Pancreas (tissue), 10 donors: ENCODE data around the gene FYB1. TPM values are rescaled to one million over a fixed set of nuclear protein-coding genes. Genes with fewer than 3 reads are reported as not detected.

Experiments
- ATAC-seq, 4 donors: fragments of 200-7000 bp; cut with Tn5 transposase; one replicate each; pipeline versions ENCODE4 v1.8.0 to v1.9.1; 2020; ENCODE audit warnings: mild to moderate bottlenecking in 4 of 4, moderate library complexity in 4 of 4
- DNase-seq, 6 donors: peaks; one replicate each; pipeline ENCODE4 v3.0.0-alpha.2; 2020
- FAIRE-seq: peaks from 2 replicates; lab custom pipeline; 2012; peaks lifted over from hg19 to GRCh38; lab: Jason Lieb, UNC
- H3K27ac ChIP-seq, 4 donors: fragments of 200-600 bp; sonication (generic); 1 replicate in 3 of 4; 2 replicates in 1 of 4; pipeline versions ENCODE4 v1.5.0 to v1.8.0; 2020
- H3K27me3 ChIP-seq, 4 donors: fragments of 200-600 bp; one replicate each; pipeline ENCODE4 v1.8.0; 2021
- H3K36me3 ChIP-seq, 3 donors: fragments of 200-600 bp; sonication (generic) in 1 of 3; one replicate each; pipeline versions ENCODE4 v1.5.0 to v1.8.0; 2020 to 2021
- H3K4me1 ChIP-seq, 3 donors: fragments of 200-600 bp; one replicate each; pipeline ENCODE4 v1.8.0; 2021
- H3K4me3 ChIP-seq, 4 donors: fragments of 200-600 bp; sonication (generic) in 2 of 4; one replicate each; pipeline versions ENCODE4 v1.5.0 to v1.8.0; 2020 to 2021
- H3K9me3 ChIP-seq, 4 donors: fragments of 200-600 bp; one replicate each; pipeline ENCODE4 v1.8.0; 2021
- WGBS, 2 donors: extraction: QIAGEN DNeasy Blood & Tissue Kit; methylation state at CpG; one replicate each; pipeline ENCODE4 v1.1.7; 2013; 5-methylcytosine and 5-hydroxymethylcytosine counted together
- intact Hi-C, 3 donors: fragments of 100-400 bp; cut with DNase I; formaldehyde crosslinking; loops; one replicate each; pipeline versions ENCODE4 v1.11.1 to v1.14.2; 2022
- polyA plus RNA-seq, 2 donors: library from polyadenylated mRNA; stranded (reverse); fragments of 200-250 nt; gene quantifications; one replicate each; pipeline ENCODE4 v1.2.3, GENCODE V29; 2013
- total RNA-seq, 6 donors: library from RNA; stranded (reverse); fragmentation: NEBNext Ultra II Directional in 4 of 6; extraction: Animal tissue kit (Norgen Biotek cat#: 25700) in 4 of 6; gene quantifications; one replicate each; pipeline versions ENCODE4 v1.2.1 to v1.2.4, GENCODE V29; 2021 to 2023
- TF ChIP-seq, protein P1 (sequence below), 4 donors: fragments of 200-600 bp; sonication (generic) in 3 of 4; IDR thresholded peaks; one replicate each; pipeline versions ENCODE4 v1.5.0 to v1.8.0; 2021; ENCODE audit warnings: antibody characterized with exemption in 4 of 4
- donor health status: healthy with polysubstance abuse.
- donor health status: DM: no; HTN: no; CAD: no; lungs with moderate emphysema.
- donor health status: DM: no; HTN: no; CAD: no.
- donor health status: control.
- donor health status: control.
- donor health status: Bipolar disorder and iron deficiency.
- donor health status: DM: yes; HTN: yes; CAD: no.
- donor health status: DM: no; HTN: no; CAD: no.
- donor health status: DM: no; HTN: no; CAD: no.
- donor health status: DM: yes; HTN: yes; CAD: no.

FYB1 gene
- total and polyA plus RNA-seq, 8 donors, result 0.49 to 16.9 (median 1.6) TPM

DNA sequence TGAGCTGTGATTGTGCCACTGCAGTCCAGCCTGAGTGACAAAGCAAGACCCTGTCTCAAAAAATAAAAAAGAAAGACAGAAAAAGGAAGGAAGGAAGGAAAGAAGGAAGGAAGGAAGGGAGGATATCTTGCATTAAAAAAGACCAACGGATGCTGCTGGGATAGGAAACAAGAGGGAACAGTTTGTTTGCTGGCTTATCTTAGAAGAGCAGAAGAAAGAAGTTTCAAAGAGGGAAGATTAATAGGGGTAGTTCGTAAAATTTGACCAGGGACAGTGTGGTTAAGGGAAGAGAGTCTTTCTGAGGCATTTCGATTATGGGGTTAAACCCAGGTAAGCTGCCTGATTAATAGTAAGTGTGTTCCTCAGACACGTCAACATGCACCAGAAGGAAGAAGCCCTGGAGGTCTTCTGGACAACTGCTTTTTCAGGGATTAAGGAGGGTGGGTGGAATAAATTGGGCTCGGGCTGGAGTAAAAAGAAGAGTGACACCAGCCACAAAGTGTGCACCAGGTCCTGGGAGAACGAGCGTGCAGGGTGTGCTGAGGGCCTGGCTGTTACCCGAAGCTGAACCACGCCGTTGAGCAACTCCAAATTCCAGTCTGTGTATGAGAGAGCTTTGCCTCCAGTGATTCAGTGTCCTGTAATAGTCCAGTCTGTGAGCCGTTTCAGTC is 24.8 kb downstream of the FYB1 start:
- DNase-seq (no peak), ATAC-seq (no peak), FAIRE-seq (no peak)
- H3K36me3 ChIP-seq, result no peaks in the 10 kb centered on the region
- peaks cover 0 to 3% (median 0%) of the 10 kb centered on the region in 3 donors for H3K4me1 ChIP-seq
- H3K4me3 ChIP-seq, result no peak overlapping the region
- H3K27me3 ChIP-seq, result no peaks in the 10 kb centered on the region
- no peak overlapping the region for H3K27ac ChIP-seq
- intact Hi-C loops, result no loop called here
- TF ChIP-seq, protein P1, sequence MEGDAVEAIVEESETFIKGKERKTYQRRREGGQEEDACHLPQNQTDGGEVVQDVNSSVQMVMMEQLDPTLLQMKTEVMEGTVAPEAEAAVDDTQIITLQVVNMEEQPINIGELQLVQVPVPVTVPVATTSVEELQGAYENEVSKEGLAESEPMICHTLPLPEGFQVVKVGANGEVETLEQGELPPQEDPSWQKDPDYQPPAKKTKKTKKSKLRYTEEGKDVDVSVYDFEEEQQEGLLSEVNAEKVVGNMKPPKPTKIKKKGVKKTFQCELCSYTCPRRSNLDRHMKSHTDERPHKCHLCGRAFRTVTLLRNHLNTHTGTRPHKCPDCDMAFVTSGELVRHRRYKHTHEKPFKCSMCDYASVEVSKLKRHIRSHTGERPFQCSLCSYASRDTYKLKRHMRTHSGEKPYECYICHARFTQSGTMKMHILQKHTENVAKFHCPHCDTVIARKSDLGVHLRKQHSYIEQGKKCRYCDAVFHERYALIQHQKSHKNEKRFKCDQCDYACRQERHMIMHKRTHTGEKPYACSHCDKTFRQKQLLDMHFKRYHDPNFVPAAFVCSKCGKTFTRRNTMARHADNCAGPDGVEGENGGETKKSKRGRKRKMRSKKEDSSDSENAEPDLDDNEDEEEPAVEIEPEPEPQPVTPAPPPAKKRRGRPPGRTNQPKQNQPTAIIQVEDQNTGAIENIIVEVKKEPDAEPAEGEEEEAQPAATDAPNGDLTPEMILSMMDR (IDR thresholded peaks at IDR 0.05), result no peak
- H3K9me3 ChIP-seq, result no peaks in the 10 kb centered on the region
- 51 to 56% methylated on average over 11 of the region's 11 CpGs for WGBS, 2 donors

DNA sequence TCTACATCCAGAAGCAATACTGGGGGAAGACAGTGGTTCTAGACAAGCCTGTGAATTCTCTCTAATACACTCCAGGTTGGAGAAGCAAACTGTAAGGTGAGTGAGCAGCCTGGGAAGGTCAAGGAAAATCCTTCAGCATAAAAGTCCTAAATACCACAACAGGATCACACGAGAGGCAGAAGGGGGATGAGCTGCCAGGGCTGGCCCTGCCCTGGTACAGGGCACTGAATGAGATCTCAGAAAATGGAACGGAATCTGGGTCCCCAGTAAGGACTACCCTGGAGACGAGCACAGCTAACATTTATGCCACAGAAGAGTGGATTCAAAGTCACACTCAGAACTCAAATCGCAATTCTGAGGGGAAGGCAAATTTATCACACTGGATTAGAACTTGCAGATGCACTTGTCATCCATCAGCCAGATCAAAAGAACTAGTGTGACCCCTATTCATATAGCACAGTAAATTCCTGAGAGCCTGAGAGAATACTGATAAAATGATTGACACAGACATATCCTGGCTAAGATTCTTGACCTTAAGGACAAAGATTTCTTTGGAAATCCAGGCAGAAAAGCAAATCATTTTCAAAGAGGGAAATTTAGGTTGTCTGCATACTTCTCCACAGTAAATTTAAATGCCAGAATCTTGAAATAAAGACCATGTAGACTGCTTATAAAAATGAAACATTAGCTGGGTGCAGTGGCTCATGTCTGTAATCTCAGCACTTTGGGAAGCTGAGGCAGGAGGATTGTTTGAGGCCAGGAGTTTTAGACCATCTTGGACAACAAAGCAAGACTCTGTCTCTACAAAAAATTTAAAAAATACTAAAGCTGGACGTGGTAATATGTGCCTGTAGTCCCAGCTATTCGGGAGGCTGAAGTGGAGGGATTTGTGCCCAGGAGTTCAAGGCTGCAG is 25.6 kb downstream of the FYB1 start:
- no peak for ATAC-seq
- 43 to 57% methylated on average over 6 of the region's 6 CpGs for WGBS, 2 donors
- intact Hi-C loops, result no loop called here
- H3K4me1 ChIP-seq, result peaks cover 0 to 3% (median 0%) of the 10 kb centered on the region in 3 donors
- no peaks in the 10 kb centered on the region for H3K9me3 ChIP-seq
- no peaks in the 10 kb centered on the region for H3K36me3 ChIP-seq
- no peak for FAIRE-seq
- no peak overlapping the region for H3K4me3 ChIP-seq
- no peak for DNase-seq
- no peak overlapping the region for H3K27ac ChIP-seq
- TF ChIP-seq, protein P1 (IDR thresholded peaks at IDR 0.05), result no peak
- no peaks in the 10 kb centered on the region for H3K27me3 ChIP-seq

DNA sequence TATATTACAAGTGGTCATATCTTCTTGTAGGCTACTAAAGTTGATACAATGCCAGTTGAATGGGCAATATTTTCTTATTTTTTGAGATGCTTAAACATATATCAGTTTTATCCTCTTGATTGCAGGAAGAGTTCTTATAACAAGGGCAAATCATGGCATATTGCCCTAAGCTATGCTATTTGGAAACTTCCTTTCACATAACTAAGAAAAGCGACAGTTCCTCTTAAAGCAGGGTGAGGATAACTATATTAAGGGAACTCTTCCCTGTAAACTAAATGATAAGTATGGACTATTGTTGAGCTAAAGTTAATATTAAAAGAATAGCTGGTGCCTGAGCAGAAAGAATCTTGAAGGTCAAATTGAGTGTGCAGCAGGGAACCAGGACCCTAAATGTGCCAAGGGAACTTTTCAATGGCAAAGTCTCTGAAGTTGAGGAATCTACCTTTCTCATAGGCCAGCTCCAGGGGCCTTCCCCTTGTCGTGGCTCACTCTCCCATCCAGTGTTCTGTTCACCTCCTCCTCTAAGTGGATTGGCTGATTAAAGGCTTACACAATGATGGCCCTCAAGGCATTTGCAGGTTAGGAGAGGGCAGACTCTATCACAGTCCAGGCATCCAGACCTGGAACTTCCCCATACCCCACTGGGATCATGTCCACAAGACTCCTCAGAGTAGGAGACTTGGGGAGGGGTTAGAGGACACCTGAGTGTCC is 26.8 kb downstream of the FYB1 start:
- ATAC-seq (no peak), FAIRE-seq (no peak), DNase-seq (no peak)
- no peak overlapping the region for H3K27ac ChIP-seq
- H3K4me1 ChIP-seq, result peaks cover 0 to 3% (median 0%) of the 10 kb centered on the region in 3 donors
- WGBS, 2 donors, result 63 to 69% methylated on average over 2 of the region's 2 CpGs
- no peaks in the 10 kb centered on the region for H3K9me3 ChIP-seq
- no peaks in the 10 kb centered on the region for H3K27me3 ChIP-seq
- H3K4me3 ChIP-seq, result no peak overlapping the region
- intact Hi-C loops, result no loop called here
- TF ChIP-seq, protein P1 (IDR thresholded peaks at IDR 0.05), result no peak
- no peaks in the 10 kb centered on the region for H3K36me3 ChIP-seq

DNA sequence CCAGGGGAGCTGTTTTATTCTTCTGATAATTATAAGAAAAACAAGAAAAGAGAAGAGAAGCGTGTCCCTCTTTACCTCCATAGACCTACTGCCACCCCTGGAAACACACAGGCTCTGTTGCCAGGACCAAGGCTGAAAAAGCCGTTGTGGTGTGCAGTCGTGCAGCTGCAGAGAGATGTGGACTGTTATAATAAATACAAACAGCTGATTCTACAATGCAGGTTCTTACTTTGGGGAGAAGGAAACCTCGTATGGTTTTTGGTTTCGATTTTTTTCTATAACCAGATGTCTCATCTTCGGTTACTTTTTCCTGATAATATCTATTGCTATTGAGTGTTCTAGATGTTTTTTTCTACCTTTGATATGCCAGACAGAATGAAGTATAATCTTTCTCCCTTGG is 28.1 kb downstream of the FYB1 start:
- Histone ChIP-seq H3K27ac (no peak overlapping the region), H3K4me3 (no peak overlapping the region), H3K36me3 (no peaks in the 10 kb centered on the region), H3K9me3 (no peaks in the 10 kb centered on the region), H3K27me3 (no peaks in the 10 kb centered on the region), H3K4me1 (peaks cover 0 to 3% (median 0%) of the 10 kb centered on the region in 3 donors)
- 17 to 25% methylated on average over 6 of the region's 6 CpGs for WGBS, 2 donors
- DNase-seq (no peak), ATAC-seq (no peak), FAIRE-seq (no peak)
- TF ChIP-seq, protein P1 (IDR thresholded peaks at IDR 0.05), result no peak
- intact Hi-C loops, result no loop called here
